ENCODE results near the gene TRIM62. TPM values are rescaled to one million over a fixed set of nuclear protein-coding genes. Genes with fewer than 3 reads are reported as not detected.

TRIM62 gene
- total RNA-seq, 1 donor from 2014 or later: 1.4 TPM

DNA sequence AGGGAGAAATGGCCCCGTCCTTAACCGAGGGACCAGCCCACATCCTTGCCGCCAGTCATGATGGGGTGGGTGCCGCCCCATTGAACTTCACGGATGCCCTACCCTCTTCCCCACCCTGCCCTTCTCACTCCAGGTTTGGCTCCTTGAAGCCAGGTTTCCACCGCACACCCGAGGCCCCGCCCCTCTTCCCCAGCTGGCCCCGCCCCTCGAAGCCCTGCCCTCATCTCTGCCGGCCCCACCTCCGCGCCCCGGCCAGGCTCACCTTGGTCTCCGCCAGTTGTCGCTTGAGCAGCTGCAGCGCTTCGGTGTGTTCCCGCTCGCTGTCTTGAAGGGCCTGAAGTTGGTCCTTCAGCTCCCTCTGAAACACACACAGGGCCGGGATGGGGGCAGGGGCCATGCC lies 16.6 kb downstream of the TRIM62 start:
- Histone ChIP-seq H3K27ac (no peak overlapping the region), H3K27me3 (peaks cover 3% of the 10 kb centered on the region), H3K79me2 (ENCODE audit: low read depth) (no peaks in the 10 kb centered on the region), H3K4me1 (peaks cover 45% of the 10 kb centered on the region), H4K20me1 (ENCODE audit: low read depth) (no peaks in the 10 kb centered on the region), H3K4me2 (no peak overlapping the region), H2AFZ (replicated peaks) (no peak overlapping the region), H3K9me3 (ENCODE audit: low read depth) (no peaks in the 10 kb centered on the region), H3K9ac (no peak overlapping the region), H3K36me3 (no peaks in the 10 kb centered on the region), H3F3A (ENCODE audit: low read depth) (peaks cover 36% of the 10 kb centered on the region), H3K4me3 (no peak overlapping the region)
- DNase-seq (ENCODE audit: low spot score): peak; percentile 50
- H3K27ac Mint-ChIP-seq: no peak overlapping the region
- peaks cover 15% of the 10 kb centered on the region for H3K36me3 Mint-ChIP-seq
- H3K9me3 Mint-ChIP-seq: peaks cover 4% of the 10 kb centered on the region
- H3K4me3 Mint-ChIP-seq: no peak overlapping the region
- TF ChIP-seq, protein P1, sequence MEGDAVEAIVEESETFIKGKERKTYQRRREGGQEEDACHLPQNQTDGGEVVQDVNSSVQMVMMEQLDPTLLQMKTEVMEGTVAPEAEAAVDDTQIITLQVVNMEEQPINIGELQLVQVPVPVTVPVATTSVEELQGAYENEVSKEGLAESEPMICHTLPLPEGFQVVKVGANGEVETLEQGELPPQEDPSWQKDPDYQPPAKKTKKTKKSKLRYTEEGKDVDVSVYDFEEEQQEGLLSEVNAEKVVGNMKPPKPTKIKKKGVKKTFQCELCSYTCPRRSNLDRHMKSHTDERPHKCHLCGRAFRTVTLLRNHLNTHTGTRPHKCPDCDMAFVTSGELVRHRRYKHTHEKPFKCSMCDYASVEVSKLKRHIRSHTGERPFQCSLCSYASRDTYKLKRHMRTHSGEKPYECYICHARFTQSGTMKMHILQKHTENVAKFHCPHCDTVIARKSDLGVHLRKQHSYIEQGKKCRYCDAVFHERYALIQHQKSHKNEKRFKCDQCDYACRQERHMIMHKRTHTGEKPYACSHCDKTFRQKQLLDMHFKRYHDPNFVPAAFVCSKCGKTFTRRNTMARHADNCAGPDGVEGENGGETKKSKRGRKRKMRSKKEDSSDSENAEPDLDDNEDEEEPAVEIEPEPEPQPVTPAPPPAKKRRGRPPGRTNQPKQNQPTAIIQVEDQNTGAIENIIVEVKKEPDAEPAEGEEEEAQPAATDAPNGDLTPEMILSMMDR (IDR thresholded peaks at IDR 0.05): no peak
- TF ChIP-seq EZH2phosphoT487 (IDR thresholded peaks at IDR 0.05): no peak
- no peak for TF ChIP-seq EZH2 (IDR thresholded peaks at IDR 0.05)
- H3K4me1 Mint-ChIP-seq: peaks cover 64% of the 10 kb centered on the region
- H3K27me3 Mint-ChIP-seq (ENCODE audit: insufficient read depth, low read depth): peaks cover 10% of the 10 kb centered on the region

DNA sequence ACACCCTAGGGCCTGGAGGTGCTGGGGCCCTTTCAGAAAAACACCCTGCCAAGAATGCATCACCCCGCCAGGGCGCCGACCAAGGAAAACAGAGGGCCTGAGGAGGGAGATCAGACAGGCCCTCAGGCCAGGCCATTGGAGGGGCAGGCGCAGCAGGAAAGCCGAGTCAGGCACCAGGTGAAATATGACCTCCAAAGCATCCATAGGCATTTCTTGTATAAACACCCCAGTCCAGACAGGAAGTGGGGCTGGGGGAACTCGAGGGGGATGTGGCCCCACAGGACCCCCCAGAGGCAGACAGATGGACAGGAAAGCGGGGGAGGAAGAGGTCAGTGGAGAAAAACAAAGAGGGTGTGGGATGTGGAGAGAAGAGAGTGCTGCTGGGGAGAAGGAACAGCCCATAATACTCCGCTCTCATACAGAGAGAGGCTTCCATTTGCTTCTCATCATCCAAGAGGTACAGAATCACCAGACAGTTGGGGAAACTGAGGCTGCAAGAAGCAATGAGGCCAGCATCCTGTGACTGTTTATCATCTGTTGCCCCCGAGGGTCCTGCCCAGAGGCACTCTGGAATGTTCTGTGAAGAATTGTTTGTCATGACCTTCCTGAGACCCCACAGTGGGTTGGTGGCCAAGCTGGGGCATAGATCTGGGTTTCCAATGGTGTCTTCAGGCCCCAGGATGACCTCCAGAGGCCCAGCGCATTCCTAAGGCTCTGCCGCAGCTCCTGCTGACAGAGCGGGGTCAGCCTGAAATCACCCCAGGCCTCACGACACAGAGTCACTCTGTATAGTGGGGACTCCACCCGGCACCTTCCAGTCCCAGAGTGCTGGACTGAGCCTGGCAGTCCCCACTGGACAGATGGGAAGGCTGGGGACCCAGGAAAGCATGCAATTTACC lies 18.0 kb downstream of the TRIM62 start:
- H2AFZ ChIP-seq (replicated peaks): no peak overlapping the region
- DNase-seq (ENCODE audit: low spot score): no peak
- H3K27ac Mint-ChIP-seq: peak overlapping the region; percentile 54
- TF ChIP-seq EZH2phosphoT487 (IDR thresholded peaks at IDR 0.05): no peak
- TF ChIP-seq, protein P1 (IDR thresholded peaks at IDR 0.05): no peak
- TF ChIP-seq EZH2 (IDR thresholded peaks at IDR 0.05): no peak
- no peak overlapping the region for H3K4me3 Mint-ChIP-seq
- H3K4me3 ChIP-seq: no peak overlapping the region
- H3K4me1 ChIP-seq: peaks cover 34% of the 10 kb centered on the region
- H3F3A ChIP-seq (ENCODE audit: low read depth): peaks cover 26% of the 10 kb centered on the region
- H3K27me3 ChIP-seq: peaks cover 3% of the 10 kb centered on the region
- peaks cover 15% of the 10 kb centered on the region for H3K36me3 Mint-ChIP-seq
- no peak overlapping the region for H3K4me2 ChIP-seq
- no peaks in the 10 kb centered on the region for H4K20me1 ChIP-seq (ENCODE audit: low read depth)
- peaks cover 4% of the 10 kb centered on the region for H3K9me3 Mint-ChIP-seq
- no peak overlapping the region for H3K27ac ChIP-seq
- H3K79me2 ChIP-seq (ENCODE audit: low read depth): no peaks in the 10 kb centered on the region
- no peaks in the 10 kb centered on the region for H3K36me3 ChIP-seq
- H3K9ac ChIP-seq: no peak overlapping the region
- no peaks in the 10 kb centered on the region for H3K9me3 ChIP-seq (ENCODE audit: low read depth)
- peaks cover 12% of the 10 kb centered on the region for H3K27me3 Mint-ChIP-seq (ENCODE audit: insufficient read depth, low read depth)
- H3K4me1 Mint-ChIP-seq: peaks cover 56% of the 10 kb centered on the region

DNA sequence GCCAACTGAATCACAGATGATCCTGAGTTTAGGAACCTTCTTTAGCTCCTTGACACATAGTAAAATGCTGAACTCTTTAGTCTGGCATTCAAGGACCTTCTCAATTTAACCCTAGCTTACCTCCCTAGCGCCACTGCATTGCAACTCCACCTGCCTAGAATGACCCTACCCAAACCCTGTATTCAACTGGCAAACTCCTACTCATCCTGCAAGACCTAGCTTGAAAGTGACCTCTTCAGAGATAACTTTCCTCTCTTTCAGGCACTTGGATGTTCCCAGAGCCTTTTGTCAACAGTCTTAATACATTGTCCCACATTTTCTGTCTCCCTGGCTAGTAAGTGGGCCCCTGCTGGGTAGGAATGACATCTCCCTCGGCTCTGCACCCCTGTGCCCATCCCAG lies 19.7 kb downstream of the TRIM62 start:
- peak overlapping the region; percentile 22 for H3K4me3 Mint-ChIP-seq
- TF ChIP-seq, protein P1 (IDR thresholded peaks at IDR 0.05): no peak
- TF ChIP-seq EZH2 (IDR thresholded peaks at IDR 0.05): no peak
- no peak for TF ChIP-seq EZH2phosphoT487 (IDR thresholded peaks at IDR 0.05)
- H3K9me3 ChIP-seq (ENCODE audit: low read depth): no peaks in the 10 kb centered on the region

More for the DNA sequence above, 19.7 kb downstream of the TRIM62 start:
- H3K4me1 ChIP-seq: peaks cover 30% of the 10 kb centered on the region
- H3K4me1 Mint-ChIP-seq: peaks cover 49% of the 10 kb centered on the region
- H3K36me3 Mint-ChIP-seq: peaks cover 16% of the 10 kb centered on the region
- H3K9ac ChIP-seq: no peak overlapping the region
- H3K4me3 ChIP-seq: no peak overlapping the region
- H3K9me3 Mint-ChIP-seq: peaks cover 4% of the 10 kb centered on the region
- no peaks in the 10 kb centered on the region for H3K36me3 ChIP-seq
- H3K27ac Mint-ChIP-seq: peak overlapping the region; percentile 32
- H3K79me2 ChIP-seq (ENCODE audit: low read depth): no peaks in the 10 kb centered on the region
- no peak overlapping the region for H3K4me2 ChIP-seq
- H3K27ac ChIP-seq: no peak overlapping the region
- H3K27me3 Mint-ChIP-seq (ENCODE audit: insufficient read depth, low read depth): peaks cover 17% of the 10 kb centered on the region
- peaks cover 18% of the 10 kb centered on the region for H3F3A ChIP-seq (ENCODE audit: low read depth)
- H2AFZ ChIP-seq (replicated peaks): no peak overlapping the region
- H4K20me1 ChIP-seq (ENCODE audit: low read depth): no peaks in the 10 kb centered on the region
- H3K27me3 ChIP-seq: peaks cover 3% of the 10 kb centered on the region
- no peak for DNase-seq (ENCODE audit: low spot score)
